NCI-H1105 treated with DMSO at 0.1 percent for 48 hours (cell line): Measurements from ENCODE around the gene PRAF2.

ENCODE experiments used
- DNase-seq: peaks from one replicate; lab custom pipeline; 2025; lab: John Stamatoyannopoulos, UW

The PRAF2 gene

GRCh38 chrX:49072712-49073095 lies 1.1 kb downstream of the PRAF2 start:
- no peak for DNase-seq

- DNase-seq, result peak; percentile 39
These were observed 1.7 kb downstream of the PRAF2 start for GRCh38 chrX:49071877-49072711.

- DNase-seq, result no peak
These were observed 2.8 kb downstream of the PRAF2 start for GRCh38 chrX:49070988-49071387.

- DNase-seq, result no peak
These were observed 4.8 kb downstream of the PRAF2 start for GRCh38 chrX:49069038-49069437.

GRCh38 chrX:49067285-49068120 lies 6.3 kb downstream of the PRAF2 start:
- DNase-seq, result no peak

- DNase-seq, result no peak
These were observed 7.1 kb downstream of the PRAF2 start for GRCh38 chrX:49066690-49067089.

- DNase-seq, result no peak
These were observed 7.5 kb downstream of the PRAF2 start for GRCh38 chrX:49066278-49066677.

GRCh38 chrX:49064735-49065134 lies 9.1 kb downstream of the PRAF2 start:
- no peak for DNase-seq

- no peak for DNase-seq
These were observed 9.5 kb downstream of the PRAF2 start for GRCh38 chrX:49064303-49064702.

GRCh38 chrX:49063715-49064114 lies 10.1 kb downstream of the PRAF2 start:
- DNase-seq, result no peak

GRCh38 chrX:49061916-49062315 lies 11.9 kb downstream of the PRAF2 start:
- DNase-seq, result no peak

- no peak for DNase-seq
These were observed 12.3 kb downstream of the PRAF2 start for GRCh38 chrX:49061490-49061889.

- no peak for DNase-seq
These were observed 12.9 kb downstream of the PRAF2 start for GRCh38 chrX:49060914-49061313.

GRCh38 chrX:49059681-49060085 lies 14.1 kb downstream of the PRAF2 start:
- DNase-seq, result no peak

- DNase-seq, result no peak
These were observed 14.6 kb downstream of the PRAF2 start for GRCh38 chrX:49059201-49059600.

GRCh38 chrX:49058794-49059193 lies 15.0 kb downstream of the PRAF2 start, which contains the start of gene CCDC120:
TSS of gene CCDC120 (plus strand) at chrX:49058999. CDS start at chrX:49062042, 3,043 bp downstream.
- DNase-seq, result no peak

- no peak for DNase-seq
These were observed 19.6 kb downstream of the PRAF2 start for GRCh38 chrX:49054073-49054762.

- DNase-seq, result peak; percentile 77
These were observed 20.4 kb downstream of the PRAF2 start for GRCh38 chrX:49053223-49054072.

- no peak for DNase-seq
These were observed 29.9 kb downstream of the PRAF2 start for GRCh38 chrX:49043987-49044281.

GRCh38 chrX:49043220-49043986 lies 30.4 kb downstream of the PRAF2 start, which contains the start of gene TFE3:
TSS of gene TFE3 (minus strand) at chrX:49043357. CDS start at chrX:49043226, 131 bp downstream.
- DNase-seq, result peak; percentile 95
